ENCODE results near the gene AIPL1.

DNA sequence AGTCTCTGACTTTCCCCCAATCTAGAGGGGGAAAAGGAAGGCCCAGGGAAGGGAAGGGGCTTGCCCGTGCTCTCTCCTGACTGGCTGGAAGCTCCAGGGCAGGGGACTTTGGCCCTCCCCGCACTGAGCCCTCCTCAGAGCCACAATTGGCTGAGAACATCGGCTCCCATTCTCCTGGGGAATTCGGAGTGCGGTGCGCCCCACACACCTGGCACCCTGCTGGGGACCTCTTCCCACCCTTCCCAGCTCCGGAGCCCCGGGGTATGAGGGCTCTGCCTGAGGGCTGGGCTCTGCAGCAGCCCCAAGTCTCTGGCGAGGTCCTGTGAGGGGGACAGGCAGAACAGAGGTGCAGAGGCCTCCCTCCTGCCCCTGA lies 45.4 kb upstream of the AIPL1 start:
- TF ChIP-seq POLR2A (IDR thresholded peaks at IDR 0.05): no peak
- TF ChIP-seq, protein P1, sequence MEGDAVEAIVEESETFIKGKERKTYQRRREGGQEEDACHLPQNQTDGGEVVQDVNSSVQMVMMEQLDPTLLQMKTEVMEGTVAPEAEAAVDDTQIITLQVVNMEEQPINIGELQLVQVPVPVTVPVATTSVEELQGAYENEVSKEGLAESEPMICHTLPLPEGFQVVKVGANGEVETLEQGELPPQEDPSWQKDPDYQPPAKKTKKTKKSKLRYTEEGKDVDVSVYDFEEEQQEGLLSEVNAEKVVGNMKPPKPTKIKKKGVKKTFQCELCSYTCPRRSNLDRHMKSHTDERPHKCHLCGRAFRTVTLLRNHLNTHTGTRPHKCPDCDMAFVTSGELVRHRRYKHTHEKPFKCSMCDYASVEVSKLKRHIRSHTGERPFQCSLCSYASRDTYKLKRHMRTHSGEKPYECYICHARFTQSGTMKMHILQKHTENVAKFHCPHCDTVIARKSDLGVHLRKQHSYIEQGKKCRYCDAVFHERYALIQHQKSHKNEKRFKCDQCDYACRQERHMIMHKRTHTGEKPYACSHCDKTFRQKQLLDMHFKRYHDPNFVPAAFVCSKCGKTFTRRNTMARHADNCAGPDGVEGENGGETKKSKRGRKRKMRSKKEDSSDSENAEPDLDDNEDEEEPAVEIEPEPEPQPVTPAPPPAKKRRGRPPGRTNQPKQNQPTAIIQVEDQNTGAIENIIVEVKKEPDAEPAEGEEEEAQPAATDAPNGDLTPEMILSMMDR (IDR thresholded peaks at IDR 0.05 in 4 of 5, conservative IDR thresholded peaks at IDR 0.05 in 1 of 5): no peak
